ENCODE measurements around the gene KDM2A.

KDM2A gene

DNA sequence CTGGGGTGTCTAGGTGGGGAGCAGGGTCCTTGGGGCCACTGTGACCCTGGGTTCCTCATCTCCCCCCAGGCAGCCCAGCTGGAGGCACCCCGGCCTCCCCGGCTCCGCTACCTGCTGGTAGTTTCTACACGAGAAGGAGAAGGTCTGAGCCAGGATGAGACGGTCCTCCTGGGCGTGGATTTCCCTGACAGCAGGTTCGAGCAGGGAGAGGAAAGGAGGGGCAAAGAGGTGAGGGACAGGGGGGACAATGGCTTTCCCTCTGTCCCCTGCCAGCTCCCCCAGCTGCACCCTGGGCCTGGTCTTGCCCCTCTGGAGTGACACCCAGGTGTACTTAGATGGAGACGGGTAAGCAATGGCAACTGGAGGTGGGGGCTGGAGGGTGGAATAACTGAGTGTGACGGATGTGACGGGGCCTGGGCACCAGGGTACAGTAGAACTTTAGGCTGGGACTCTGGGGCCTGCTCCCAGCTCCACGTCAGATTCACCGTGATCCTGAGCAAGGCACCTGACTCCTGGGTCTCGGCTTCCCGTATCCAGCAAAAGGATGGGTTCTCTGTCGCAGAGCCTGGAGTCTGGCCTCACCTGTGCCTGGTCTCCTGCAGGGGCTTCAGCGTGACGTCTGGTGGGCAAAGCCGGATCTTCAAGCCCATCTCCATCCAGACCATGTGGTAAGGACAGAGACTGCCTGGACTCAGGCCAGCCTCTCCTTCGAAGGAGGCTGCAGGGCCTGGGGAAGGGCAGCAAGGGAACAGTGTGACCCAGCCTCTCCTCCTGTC lies 187.9 kb downstream of the KDM2A start:
- no peak for DNase-seq

DNA sequence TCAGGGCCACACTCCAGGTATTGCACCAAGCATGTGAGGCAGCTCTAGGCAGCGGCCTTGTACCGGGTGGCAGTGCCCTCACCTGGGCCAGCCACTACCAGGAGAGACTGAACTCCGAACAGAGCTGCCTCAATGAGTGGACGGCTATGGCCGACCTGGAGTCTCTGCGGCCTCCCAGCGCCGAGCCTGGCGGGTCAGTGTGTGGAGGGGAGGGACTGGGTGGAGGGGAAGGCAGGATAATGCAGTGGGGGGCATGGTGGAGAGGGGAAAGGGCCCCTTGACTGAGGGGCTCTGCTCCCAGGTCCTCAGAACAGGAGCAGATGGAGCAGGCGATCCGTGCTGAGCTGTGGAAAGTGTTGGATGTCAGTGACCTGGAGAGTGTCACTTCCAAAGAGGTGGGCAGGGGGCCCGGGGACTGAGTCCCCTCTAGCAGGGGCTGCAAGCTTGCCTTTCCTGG lies 188.5 kb downstream of the KDM2A start:
- no peak for DNase-seq

All from activated CD4-positive, alpha-beta T cell treated with anti-CD3 and anti-CD28 coated beads, Interleukin-10, Interleukin-2, amounts not matched to agents 100 ng/mL and 50 ng/mL, durations not matched to agents 16 hours and 8 hours (primary cell).